ENCODE results near the gene KSR1. TPM values are rescaled to one million over a fixed set of nuclear protein-coding genes. Genes with fewer than 3 reads are reported as not detected.
A peak's percentile ranks its signal among the peaks of the same experiment; 100 is the strongest.

KSR1 gene
- total and polyA plus RNA-seq, 10 of the 15 experiments (the other 5 are each of a cell fraction or from before 2014, with no cell fraction given) = 0.97 to 66.6 (median 22.9) TPM

DNA sequence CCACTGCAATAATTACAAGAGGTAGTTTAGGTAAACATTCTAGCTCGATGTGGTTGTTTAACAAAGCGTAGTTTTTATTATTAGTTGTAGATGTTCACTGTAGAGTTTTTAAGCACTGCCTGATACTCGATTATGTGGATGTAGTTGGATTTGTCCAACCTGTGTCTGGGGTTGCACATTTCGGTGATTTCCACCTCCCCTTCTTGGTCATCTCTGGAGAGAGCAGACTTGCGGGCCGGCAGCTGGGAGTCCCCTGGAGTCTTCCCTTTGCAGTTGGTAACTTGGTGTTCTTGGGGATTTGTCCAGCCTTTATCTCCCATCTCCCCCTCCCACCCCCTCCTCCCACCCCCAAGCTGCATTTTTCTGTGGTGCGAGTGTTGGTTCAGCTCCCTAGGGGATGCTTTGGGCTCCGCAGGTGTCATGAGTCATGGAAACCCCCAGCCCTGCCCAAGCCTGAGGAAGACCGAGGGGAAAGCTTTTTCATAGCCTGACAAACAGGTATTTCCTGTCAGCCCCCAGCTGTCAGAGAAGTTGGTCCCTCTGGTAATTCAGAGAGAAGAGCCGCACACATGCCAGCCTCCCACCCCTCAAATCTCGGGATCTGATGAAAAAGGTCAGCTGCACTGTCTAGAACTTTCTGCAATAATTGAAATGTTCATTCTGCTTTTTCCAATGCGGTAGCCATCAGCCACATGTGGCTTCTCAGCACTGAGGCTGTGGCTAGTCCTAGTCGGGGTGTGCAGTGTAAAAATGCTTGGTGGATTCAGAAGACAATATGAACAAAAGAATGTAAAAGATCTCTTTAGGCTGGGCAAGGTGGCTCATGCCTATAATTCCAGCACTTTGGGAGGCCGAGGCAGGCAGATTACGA is 50.3 kb downstream of the KSR1 start (continued):
- TF ChIP-seq, protein P1, sequence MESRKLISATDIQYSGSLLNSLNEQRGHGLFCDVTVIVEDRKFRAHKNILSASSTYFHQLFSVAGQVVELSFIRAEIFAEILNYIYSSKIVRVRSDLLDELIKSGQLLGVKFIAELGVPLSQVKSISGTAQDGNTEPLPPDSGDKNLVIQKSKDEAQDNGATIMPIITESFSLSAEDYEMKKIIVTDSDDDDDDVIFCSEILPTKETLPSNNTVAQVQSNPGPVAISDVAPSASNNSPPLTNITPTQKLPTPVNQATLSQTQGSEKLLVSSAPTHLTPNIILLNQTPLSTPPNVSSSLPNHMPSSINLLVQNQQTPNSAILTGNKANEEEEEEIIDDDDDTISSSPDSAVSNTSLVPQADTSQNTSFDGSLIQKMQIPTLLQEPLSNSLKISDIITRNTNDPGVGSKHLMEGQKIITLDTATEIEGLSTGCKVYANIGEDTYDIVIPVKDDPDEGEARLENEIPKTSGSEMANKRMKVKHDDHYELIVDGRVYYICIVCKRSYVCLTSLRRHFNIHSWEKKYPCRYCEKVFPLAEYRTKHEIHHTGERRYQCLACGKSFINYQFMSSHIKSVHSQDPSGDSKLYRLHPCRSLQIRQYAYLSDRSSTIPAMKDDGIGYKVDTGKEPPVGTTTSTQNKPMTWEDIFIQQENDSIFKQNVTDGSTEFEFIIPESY (IDR thresholded peaks at IDR 0.05) = no peak
- TF ChIP-seq RBBP5 (conservative IDR thresholded peaks at IDR 0.05) (no peak), MTA3 (IDR thresholded peaks at IDR 0.05; ENCODE audit: borderline replicate concordance, low read length) (0 out of 2 replicates have a peak, but pooled peaks have one; percentile 44), DPF2 (IDR thresholded peaks at IDR 0.05) (peak; percentile 75; the same call in 1 of the 2 replicates), YBX1 (IDR thresholded peaks at IDR 0.05) (no peak), KAT2A (conservative IDR thresholded peaks at IDR 0.05; ENCODE audit: control insufficient read depth, low read depth, low read length) (no peak), ZNF274 (IDR thresholded peaks at IDR 0.05; ENCODE audit: insufficient read depth, insufficient read length) (no peak), NFXL1 (IDR thresholded peaks at IDR 0.05; ENCODE audit: borderline replicate concordance) (no peak), NR2C1 (IDR thresholded peaks at IDR 0.05) (no peak), RELA (IDR thresholded peaks at IDR 0.05; ENCODE audit: borderline replicate concordance, partially characterized antibody) (peak; percentile 46), ETV6 (conservative IDR thresholded peaks at IDR 0.05 in 1 of 2, IDR thresholded peaks at IDR 0.05 in 1 of 2; ENCODE audit: borderline replicate concordance in 1 of 2, low read depth in 1 of 2) (peak in 1 of 2 experiments; percentile 32; a peak in 1 of 4 replicates)
- TF ChIP-seq, protein P2, sequence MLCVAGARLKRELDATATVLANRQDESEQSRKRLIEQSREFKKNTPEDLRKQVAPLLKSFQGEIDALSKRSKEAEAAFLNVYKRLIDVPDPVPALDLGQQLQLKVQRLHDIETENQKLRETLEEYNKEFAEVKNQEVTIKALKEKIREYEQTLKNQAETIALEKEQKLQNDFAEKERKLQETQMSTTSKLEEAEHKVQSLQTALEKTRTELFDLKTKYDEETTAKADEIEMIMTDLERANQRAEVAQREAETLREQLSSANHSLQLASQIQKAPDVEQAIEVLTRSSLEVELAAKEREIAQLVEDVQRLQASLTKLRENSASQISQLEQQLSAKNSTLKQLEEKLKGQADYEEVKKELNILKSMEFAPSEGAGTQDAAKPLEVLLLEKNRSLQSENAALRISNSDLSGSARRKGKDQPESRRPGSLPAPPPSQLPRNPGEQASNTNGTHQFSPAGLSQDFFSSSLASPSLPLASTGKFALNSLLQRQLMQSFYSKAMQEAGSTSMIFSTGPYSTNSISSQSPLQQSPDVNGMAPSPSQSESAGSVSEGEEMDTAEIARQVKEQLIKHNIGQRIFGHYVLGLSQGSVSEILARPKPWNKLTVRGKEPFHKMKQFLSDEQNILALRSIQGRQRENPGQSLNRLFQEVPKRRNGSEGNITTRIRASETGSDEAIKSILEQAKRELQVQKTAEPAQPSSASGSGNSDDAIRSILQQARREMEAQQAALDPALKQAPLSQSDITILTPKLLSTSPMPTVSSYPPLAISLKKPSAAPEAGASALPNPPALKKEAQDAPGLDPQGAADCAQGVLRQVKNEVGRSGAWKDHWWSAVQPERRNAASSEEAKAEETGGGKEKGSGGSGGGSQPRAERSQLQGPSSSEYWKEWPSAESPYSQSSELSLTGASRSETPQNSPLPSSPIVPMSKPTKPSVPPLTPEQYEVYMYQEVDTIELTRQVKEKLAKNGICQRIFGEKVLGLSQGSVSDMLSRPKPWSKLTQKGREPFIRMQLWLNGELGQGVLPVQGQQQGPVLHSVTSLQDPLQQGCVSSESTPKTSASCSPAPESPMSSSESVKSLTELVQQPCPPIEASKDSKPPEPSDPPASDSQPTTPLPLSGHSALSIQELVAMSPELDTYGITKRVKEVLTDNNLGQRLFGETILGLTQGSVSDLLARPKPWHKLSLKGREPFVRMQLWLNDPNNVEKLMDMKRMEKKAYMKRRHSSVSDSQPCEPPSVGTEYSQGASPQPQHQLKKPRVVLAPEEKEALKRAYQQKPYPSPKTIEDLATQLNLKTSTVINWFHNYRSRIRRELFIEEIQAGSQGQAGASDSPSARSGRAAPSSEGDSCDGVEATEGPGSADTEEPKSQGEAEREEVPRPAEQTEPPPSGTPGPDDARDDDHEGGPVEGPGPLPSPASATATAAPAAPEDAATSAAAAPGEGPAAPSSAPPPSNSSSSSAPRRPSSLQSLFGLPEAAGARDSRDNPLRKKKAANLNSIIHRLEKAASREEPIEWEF (IDR thresholded peaks at IDR 0.05; ENCODE audit: insufficient replicate concordance, low read depth, low read length) = peak; percentile 27
- TF ChIP-seq, protein P3, sequence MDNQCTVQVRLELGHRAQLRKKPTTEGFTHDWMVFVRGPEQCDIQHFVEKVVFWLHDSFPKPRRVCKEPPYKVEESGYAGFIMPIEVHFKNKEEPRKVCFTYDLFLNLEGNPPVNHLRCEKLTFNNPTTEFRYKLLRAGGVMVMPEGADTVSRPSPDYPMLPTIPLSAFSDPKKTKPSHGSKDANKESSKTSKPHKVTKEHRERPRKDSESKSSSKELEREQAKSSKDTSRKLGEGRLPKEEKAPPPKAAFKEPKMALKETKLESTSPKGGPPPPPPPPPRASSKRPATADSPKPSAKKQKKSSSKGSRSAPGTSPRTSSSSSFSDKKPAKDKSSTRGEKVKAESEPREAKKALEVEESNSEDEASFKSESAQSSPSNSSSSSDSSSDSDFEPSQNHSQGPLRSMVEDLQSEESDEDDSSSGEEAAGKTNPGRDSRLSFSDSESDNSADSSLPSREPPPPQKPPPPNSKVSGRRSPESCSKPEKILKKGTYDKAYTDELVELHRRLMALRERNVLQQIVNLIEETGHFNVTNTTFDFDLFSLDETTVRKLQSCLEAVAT (IDR thresholded peaks at IDR 0.05) = peak; percentile 74
- TF ChIP-seq, protein P4, sequence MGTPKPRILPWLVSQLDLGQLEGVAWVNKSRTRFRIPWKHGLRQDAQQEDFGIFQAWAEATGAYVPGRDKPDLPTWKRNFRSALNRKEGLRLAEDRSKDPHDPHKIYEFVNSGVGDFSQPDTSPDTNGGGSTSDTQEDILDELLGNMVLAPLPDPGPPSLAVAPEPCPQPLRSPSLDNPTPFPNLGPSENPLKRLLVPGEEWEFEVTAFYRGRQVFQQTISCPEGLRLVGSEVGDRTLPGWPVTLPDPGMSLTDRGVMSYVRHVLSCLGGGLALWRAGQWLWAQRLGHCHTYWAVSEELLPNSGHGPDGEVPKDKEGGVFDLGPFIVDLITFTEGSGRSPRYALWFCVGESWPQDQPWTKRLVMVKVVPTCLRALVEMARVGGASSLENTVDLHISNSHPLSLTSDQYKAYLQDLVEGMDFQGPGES (IDR thresholded peaks at IDR 0.05) = no peak
- TF ChIP-seq, protein P5, sequence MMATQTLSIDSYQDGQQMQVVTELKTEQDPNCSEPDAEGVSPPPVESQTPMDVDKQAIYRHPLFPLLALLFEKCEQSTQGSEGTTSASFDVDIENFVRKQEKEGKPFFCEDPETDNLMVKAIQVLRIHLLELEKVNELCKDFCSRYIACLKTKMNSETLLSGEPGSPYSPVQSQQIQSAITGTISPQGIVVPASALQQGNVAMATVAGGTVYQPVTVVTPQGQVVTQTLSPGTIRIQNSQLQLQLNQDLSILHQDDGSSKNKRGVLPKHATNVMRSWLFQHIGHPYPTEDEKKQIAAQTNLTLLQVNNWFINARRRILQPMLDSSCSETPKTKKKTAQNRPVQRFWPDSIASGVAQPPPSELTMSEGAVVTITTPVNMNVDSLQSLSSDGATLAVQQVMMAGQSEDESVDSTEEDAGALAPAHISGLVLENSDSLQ (IDR thresholded peaks at IDR 0.05) = peak; percentile 46; the same call in 1 of the 2 replicates

Measured in GM12878 (cell line).